Measurements from ENCODE around the gene PIK3CD.

GRCh38 chr1:9696793-9697192 lies 45.3 kb downstream of the PIK3CD start:
- TF ChIP-seq CTCF (conservative IDR thresholded peaks at IDR 0.05 in 1 of 2, IDR thresholded peaks at IDR 0.05 in 1 of 2; ENCODE audit: extremely low read depth in 1 of 2, insufficient read depth in 1 of 2, low read depth in 1 of 2, low read length in 2 of 2) (no peak), EZH2 (IDR thresholded peaks at IDR 0.05; ENCODE audit: borderline replicate concordance, low read length) (no peak)
